Raji (cell line): ENCODE measurements around the gene CHST13.

Source experiments
- POLR2A ChIP-seq: IDR thresholded peaks from 2 replicates; pipeline ENCODE4 v1.6.1; 2011; ENCODE audit warnings: low read depth, low read length, control low read depth; ENCODE audit not compliant: insufficient read depth

Gene CHST13

DNA sequence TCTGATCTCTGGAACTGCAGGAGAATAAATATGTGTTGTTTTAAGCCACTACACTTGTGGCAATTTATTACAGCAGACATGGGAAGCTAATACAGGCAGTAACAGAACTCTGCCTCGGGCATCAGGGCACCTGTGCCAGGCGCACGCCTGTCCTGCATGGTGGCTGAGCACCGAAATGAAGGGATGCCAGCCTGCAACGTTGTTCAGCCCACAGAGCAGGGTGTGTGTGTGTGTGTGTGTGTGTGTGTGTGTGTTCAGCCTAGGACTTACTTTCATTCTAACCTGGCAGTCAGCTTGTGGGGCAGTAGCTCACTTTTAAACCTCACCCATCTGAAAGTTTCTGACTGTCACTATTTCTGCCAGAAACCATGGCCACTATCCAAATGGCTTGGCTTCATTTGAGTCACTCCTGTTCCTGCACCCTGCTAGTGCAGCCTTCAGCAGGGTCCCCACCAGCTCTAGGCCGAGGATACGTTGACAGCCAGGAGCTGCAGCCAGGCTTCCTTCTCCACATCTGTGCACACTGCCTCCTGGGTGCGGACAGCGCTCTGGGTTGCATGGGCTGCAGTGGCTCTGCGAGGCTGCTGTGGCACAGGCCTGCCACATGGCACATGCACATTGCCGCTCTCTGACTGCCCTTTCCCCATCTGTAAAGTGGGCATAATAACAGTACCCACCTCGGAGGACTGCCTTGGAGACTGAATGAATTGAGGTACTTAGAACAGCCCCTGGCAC lies 10.9 kb upstream of the CHST13 start:
- no peak for TF ChIP-seq POLR2A

DNA sequence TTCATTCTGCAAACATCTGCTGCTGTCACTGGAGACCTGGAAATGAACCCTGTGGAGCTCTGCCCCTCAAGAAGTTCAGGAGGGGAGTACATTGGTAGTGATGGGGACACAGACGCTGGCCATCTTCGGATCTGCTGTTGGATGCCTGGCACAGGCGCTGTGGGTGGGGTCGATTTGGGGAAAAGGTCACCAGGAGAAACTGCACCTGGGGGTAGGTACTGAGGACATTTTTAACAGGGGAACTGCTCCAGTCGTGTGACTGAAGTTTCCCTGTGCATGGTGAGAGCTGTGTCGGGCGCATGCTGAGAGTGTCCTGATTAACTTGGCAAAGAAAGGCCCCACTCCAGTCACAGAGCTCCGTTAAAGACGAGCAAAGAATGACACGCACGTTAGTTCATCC lies 9.8 kb upstream of the CHST13 start:
- no peak for TF ChIP-seq POLR2A

DNA sequence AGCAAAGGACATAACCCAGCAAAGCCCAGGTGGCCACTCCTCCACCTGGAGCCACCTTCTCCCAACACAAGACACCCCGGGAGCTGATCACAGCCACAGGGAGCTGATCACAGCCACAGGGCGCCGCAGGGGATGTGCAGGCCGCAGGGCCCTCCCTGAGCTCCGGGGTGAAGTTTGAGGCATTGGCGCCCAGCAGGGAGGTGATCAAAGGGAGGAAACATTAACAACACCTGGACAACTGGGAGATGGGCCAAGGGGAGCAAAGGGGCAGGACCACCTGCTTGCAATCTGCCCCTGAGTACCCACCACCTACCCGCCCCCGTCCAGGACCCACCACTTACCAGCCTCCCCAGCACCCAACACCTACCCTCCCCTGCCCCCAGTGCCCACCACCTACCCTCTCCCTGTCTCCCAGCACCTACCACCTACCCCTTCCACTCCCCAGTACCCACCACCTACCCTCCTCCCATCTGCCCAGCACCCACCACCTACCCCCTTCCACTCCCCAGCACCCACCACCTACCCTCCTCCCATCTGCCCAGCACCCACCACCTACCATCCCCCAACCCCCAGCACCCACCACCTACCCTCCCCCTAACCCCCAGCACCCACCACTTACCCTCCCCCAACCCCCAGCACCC lies 8.8 kb upstream of the CHST13 start:
- no peak for TF ChIP-seq POLR2A

DNA sequence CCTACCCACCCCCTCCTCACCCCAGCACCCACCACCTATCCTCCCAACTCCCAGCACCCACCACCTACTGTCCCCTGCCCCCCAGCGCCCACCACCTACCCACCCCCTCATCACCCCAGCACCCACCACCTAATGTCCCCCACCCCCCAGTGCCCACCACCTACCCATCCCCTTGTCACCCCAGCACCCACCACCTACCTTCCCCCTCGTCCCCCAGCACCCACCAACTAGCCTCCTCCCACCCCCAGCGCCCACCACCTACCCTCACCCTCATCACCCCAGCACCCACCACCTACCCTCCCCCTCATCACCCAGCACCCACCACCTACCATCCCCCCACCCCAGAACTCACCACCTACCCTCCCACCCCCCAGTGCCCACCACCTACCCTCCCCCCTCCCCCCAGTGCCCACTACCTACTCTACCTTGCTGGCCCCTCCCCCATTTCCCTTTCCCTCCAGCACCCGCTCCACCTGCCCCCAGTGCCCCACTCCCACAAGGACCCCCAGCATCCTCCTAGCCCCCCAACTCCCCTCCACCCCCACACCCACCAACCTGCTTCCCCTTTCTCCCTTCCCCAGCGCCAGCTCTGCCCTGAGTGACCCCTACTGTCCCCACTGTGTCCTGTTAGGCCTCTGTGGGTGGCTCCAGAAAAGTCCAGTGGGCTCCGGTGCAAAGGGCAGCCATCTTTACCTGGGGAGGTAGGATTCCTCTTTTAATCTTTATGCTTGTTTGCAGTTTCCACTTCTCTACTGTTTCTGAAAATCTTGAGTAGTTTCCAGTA lies 7.6 kb upstream of the CHST13 start:
- no peak for TF ChIP-seq POLR2A

DNA sequence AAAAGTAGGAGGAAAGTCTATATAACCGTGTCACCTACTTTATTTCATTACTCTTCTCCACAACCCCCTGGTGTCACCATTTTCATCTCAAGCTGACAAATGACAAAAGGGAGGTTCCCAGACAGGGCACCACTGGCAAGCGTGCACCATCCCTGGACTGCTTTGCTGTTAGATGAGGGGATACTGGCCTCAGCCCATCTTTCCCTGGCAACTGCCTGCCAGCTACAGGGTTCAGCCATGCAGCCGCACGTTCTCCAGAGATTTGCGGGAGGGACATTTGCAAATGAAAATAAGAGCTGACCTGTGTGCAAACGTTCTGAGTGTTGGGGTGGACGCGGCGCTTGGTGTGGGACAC lies 7.0 kb upstream of the CHST13 start:
- TF ChIP-seq POLR2A = no peak

DNA sequence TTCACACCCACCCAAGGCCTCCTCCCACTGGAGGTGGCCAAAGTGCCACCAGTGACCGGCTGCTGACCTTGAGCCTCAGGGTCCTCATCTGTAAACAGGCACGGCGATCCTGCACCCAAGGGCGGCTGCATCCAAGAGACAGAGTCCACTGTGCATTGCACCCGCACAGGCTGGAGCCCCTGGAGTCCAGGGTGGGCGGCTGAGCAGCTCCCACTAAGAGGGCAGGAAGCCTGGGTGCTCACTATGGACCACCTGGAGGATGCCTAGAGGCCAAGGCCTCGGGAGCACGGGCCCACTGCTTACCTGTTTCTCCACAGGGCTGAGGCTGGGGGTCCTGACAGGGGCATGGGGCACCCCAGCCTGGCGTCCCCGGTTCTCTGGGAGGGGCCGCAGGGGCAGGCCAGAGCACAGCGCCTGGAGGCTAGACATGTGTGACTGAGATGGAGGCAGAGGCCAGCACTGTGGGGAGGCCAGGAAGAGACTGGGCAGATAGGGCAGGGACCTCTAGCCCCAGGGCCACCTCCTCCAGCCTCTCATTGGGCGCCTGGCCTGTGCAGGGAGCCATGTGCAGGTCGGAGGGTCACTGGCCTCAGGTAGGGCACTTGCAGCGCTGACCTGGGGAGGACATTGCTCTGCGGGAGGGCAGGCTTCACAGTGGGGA lies 6.5 kb upstream of the CHST13 start, which contains the start of gene UROC1:
UROC1 (minus strand) TSS at position 483 of the 661 bp plus-strand sequence; CDS start at position 429, 54 bp downstream.
- TF ChIP-seq POLR2A = no peak

DNA sequence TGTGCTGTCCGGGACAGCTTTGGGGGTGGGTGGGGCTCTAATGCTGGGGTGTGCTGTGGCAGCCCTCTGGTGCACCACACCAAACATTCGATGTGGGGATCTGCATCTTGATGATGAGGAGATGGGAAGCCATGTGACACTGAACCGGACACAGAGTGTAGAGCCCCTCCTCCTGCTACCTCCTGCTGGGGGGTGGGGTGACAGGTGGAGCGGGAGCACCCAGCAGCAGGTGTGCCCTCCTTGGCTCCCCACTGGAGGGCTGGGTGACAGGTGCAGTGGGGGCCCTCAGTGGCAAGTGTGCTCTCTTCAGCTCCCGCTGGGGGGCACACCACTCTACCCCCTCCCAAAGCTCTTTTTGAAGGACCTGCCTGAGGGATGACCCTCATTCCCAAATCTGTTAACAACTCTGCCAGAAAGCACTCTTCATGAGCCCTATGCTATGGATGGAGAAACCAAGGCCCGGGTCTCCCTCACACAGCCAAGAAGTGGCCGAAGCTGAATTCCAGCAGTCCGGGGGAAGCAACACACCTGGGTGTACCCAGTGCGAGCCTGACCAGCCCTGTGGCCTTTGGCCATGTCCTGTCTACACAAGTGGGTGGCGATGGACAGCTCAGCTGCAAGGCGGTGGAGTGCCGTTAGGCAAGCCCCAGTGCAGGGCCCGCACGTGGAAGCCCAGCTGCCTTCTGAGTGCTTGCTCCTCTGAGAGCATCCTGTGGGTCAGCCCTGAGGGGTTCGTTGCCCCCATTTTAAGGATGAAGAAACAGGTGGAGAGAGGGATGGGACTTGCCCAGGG lies 5.8 kb upstream of the CHST13 start:
- no peak for TF ChIP-seq POLR2A

- no peak for TF ChIP-seq POLR2A
Observed at GRCh38 chr3:126518779-126519177, 5.2 kb upstream of the CHST13 start.

DNA sequence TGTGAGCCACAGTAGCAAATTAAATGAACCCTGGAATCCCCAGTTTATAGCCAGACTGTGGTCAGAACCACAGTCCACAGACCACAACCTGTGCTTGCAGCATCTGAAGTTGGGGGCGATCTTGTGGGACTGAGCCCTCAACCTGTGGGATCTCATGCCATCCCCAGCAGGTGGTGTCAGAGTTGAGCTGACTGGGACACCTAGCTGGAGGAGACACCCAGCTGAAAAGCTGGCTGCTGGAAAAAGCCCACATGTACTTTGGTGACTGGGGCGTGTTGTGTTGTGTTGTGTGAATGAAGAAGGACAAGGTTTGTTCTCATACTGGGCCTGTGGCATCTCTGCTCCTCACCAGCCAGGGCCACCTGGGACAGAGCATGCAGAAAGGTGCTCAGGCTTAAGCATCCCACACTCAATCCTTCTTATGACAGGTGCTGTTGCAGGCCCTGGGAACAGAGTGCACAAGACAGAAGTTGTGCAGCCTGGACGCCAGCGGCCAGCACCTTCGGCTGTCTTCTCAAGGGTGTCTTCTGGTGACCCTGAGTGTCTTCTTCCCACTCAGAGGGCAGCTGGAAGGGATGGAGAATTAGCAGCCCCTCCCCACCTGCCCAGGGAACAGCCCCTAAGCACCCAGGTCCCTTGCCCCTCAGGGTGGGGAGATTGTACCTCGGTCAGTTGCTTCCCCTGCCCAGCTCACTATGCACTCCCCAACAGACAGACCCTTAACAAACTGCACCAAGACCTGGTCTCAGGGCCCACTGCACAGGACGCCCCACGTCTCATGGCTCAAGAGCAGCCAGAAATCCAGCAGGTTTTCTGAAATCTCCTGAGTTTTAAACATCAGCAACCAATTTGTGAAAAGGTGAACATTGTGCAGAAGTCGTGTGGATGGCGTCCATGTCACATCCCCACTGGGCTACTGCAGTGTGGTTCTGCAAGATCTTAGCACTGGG lies 4.2 kb upstream of the CHST13 start:
- no peak for TF ChIP-seq POLR2A

DNA sequence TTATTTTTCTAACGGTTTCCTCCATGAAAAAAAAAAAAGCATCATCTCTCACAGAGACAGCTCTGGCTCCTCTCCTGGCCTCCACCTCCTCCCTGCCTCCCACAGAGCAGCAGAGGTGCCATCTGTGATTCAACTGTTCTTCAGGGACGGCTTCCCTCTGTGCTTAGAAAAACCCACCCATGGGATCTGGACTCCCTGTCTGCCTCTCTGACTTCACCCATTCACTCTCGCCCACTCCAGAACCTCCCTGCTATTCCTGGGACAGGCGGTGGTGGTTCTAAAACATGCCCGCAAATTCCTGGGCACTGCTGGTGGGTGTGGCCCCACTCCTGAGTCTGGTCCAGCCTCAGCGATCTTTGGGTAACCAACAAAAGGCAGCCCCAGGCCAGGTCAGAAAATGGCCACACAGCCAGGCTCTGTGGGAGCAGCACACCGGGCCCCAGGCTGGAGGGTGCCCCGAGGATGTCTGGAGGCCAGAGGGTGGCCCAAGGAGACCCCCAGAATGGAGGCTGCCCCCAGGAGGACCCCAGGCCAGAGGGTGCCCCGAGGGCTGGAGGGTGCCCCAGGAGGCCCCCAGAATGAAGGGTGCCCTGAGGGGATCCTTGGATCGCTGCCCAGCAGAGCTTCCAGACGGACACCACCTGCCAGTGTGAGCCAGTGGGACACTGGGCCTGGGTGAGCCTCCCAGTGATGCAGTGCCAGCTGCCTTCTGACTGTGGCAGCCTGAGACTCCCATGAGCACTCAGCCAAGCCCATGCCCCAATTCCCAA lies 2.6 kb upstream of the CHST13 start:
- no peak for TF ChIP-seq POLR2A

DNA sequence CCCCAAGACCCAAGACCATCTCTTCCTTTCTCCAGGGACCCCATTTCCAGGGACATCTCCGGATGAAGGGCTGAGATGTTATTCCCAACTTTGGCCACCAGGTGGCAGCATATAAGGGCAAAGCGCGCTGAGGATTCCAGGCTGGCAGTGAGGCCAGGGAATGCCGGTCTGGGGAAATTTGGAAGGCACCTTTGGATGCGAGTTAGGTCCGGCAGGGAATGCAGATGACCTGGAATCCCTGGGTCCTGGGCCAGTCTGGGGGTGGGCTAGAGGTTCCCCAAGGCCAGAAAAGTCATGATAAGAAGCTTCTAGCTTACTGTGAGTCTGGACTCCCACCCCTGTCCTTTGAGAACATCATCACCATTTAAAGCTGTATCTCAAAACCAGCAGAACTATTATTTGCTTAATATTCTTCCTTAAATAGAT lies 1.6 kb upstream of the CHST13 start:
- TF ChIP-seq POLR2A = no peak

GRCh38 chr3:126524429-126524988 lies 554 bp downstream of the CHST13 start:
- TF ChIP-seq POLR2A = no peak
